Vagina (tissue), 2 donors: Measurements from ENCODE around the gene MOV10L1. TPM values are rescaled to one million over a fixed set of nuclear protein-coding genes. Genes with fewer than 3 reads are reported as not detected.
A peak's percentile ranks its signal among the peaks of the same experiment; 100 is the strongest.

ENCODE experiments used
- DNase-seq, 2 donors: peaks; one replicate each; pipeline ENCODE4 v3.0.0-alpha.2; 2017; ENCODE audit errors: extremely low spot score in 2 of 2
- H3K27ac ChIP-seq: fragments of 200-600 bp; sonication (generic); one replicate; pipeline ENCODE4 v1.5.1; 2019
- H3K27me3 ChIP-seq: fragments of 200-600 bp; sonication (generic); one replicate; pipeline ENCODE4 v1.5.1; 2019
- H3K36me3 ChIP-seq, 2 donors: fragments of 200-600 bp; sonication (generic); one replicate each; pipeline ENCODE4 v1.5.1; 2017 to 2019
- H3K4me1 ChIP-seq: fragments of 200-600 bp; sonication (generic); one replicate; pipeline ENCODE4 v1.5.1; 2019
- H3K4me3 ChIP-seq, 2 donors: fragments of 200-600 bp; sonication (generic); 1 replicate in 1 of 2; 2 replicates in 1 of 2; pipeline ENCODE4 v1.5.1; 2016 to 2019
- H3K9me3 ChIP-seq: fragments of 200-600 bp; sonication (generic); one replicate; pipeline ENCODE4 v1.5.1; 2019
- CTCF ChIP-seq, 3 experiments: fragments of 450-650 bp in 2 of 3; fragments of 200-600 bp in 1 of 3; sonication (generic) in 1 of 3; IDR thresholded peaks; one replicate each; pipeline ENCODE4 v1.5.1; 2017 to 2019; ENCODE audit warnings: antibody characterized with exemption in 3 of 3, mild to moderate bottlenecking in 2 of 3, moderate library complexity in 2 of 3
- POLR2A ChIP-seq, 2 donors: fragments of 450-650 bp; IDR thresholded peaks; one replicate each; pipeline ENCODE4 v1.6.1; 2017; ENCODE audit warnings: antibody characterized with exemption in 2 of 2, mild to moderate bottlenecking in 2 of 2, moderate library complexity in 2 of 2
- POLR2AphosphoS5 ChIP-seq, 2 donors: sonication (generic); formaldehyde crosslinking; IDR thresholded peaks; one replicate each; pipeline ENCODE4 v1.9.0; 2017; ENCODE audit warnings: antibody characterized with exemption in 2 of 2, mild to moderate bottlenecking in 2 of 2, low read depth in 1 of 2; ENCODE audit not compliant: insufficient read depth in 1 of 2
- intact Hi-C: fragments of 100-400 bp; cut with DNase I; formaldehyde crosslinking; loops from one replicate; pipeline ENCODE4 v1.15.1; 2023
- total RNA-seq: library from RNA; depleted of rRNA; stranded (reverse); fragments of >200 nt; gene quantifications from one replicate; pipeline ENCODE4 v1.2.3, GENCODE V29; 2016

Gene MOV10L1
- total RNA-seq, 1 donor from 2014 or later = 0.98 TPM

- Histone ChIP-seq H3K4me3 (no peak overlapping the region), H3K27ac (no peak overlapping the region), H3K4me1 (peaks cover 32% of the 10 kb centered on the region), H3K27me3 (no peaks in the 10 kb centered on the region), H3K9me3 (no peaks in the 10 kb centered on the region), H3K36me3 (peaks cover 0 to 24% of the 10 kb centered on the region in 2 donors)
- TF ChIP-seq CTCF (IDR thresholded peaks at IDR 0.05) (no peak), POLR2AphosphoS5 (IDR thresholded peaks at IDR 0.05; ENCODE audit: insufficient read depth in 1 of 2, low read depth in 1 of 2) (no peak), POLR2A (IDR thresholded peaks at IDR 0.05) (no peak)
- no peak for DNase-seq
- intact Hi-C loops = loop anchor here (10.0 kb wide), 1 partner anchor 274 kb away; no protein-coding TSS in a partner anchor
Observed at GRCh38 chr22:50198624-50199017, 108.8 kb downstream of the MOV10L1 start.

GRCh38 chr22:50199251-50199721 lies 109.5 kb downstream of the MOV10L1 start:
- no peak for TF ChIP-seq POLR2AphosphoS5 (IDR thresholded peaks at IDR 0.05; ENCODE audit: insufficient read depth in 1 of 2, low read depth in 1 of 2)
- TF ChIP-seq CTCF (IDR thresholded peaks at IDR 0.05) = no peak
- no peak for TF ChIP-seq POLR2A (IDR thresholded peaks at IDR 0.05)
- no peak for DNase-seq
- intact Hi-C loops = loop anchor here (10.0 kb wide), 1 partner anchor 274 kb away; no protein-coding TSS in a partner anchor
- H3K4me3 ChIP-seq = no peak overlapping the region
- no peaks in the 10 kb centered on the region for H3K9me3 ChIP-seq
- H3K27me3 ChIP-seq = no peaks in the 10 kb centered on the region
- no peak overlapping the region for H3K27ac ChIP-seq
- H3K36me3 ChIP-seq = peaks cover 0 to 25% of the 10 kb centered on the region in 2 donors
- H3K4me1 ChIP-seq = peaks cover 32% of the 10 kb centered on the region

GRCh38 chr22:50199829-50200460 lies 110.1 kb downstream of the MOV10L1 start:
- intact Hi-C loops = loop anchor here (10.0 kb wide), 1 partner anchor 275 kb away; no protein-coding TSS in a partner anchor
- DNase-seq = no peak
- Histone ChIP-seq H3K4me3 (peak overlapping the region; percentile 76 to 85), H3K9me3 (no peaks in the 10 kb centered on the region), H3K36me3 (peaks cover 0 to 23% of the 10 kb centered on the region in 2 donors), H3K27me3 (no peaks in the 10 kb centered on the region), H3K4me1 (peaks cover 34% of the 10 kb centered on the region), H3K27ac (peak overlapping the region; percentile 82)
- no peak for TF ChIP-seq POLR2A (IDR thresholded peaks at IDR 0.05)

GRCh38 chr22:50200461-50201190 lies 110.8 kb downstream of the MOV10L1 start, which contains the start of gene SELENOO:
Gene SELENOO, plus strand, starts transcription at chr22:50201011. Its CDS starts 26 bp downstream, at chr22:50201037.
- TF ChIP-seq POLR2A (IDR thresholded peaks at IDR 0.05) = peak in 1 of 2 donors; percentile 77
- no peak for TF ChIP-seq CTCF (IDR thresholded peaks at IDR 0.05)
- peak; percentile 33 to 81 for TF ChIP-seq POLR2AphosphoS5 (IDR thresholded peaks at IDR 0.05; ENCODE audit: insufficient read depth in 1 of 2, low read depth in 1 of 2)
- H3K9me3 ChIP-seq = no peaks in the 10 kb centered on the region
- H3K4me3 ChIP-seq = peak within 1 kb of the TSS; percentile 76 to 85
- no peaks in the 10 kb centered on the region for H3K27me3 ChIP-seq
- H3K36me3 ChIP-seq = peaks cover 0 to 26% of the 10 kb centered on the region in 2 donors
- intact Hi-C loops = no loop called here
- peaks cover 41% of the 10 kb centered on the region for H3K4me1 ChIP-seq
- H3K27ac ChIP-seq = peak within 1 kb of the TSS; percentile 82
- no peak for DNase-seq

GRCh38 chr22:50201191-50202129 lies 111.7 kb downstream of the MOV10L1 start:
- TF ChIP-seq CTCF (IDR thresholded peaks at IDR 0.05) (no peak), POLR2A (IDR thresholded peaks at IDR 0.05) (no peak), POLR2AphosphoS5 (IDR thresholded peaks at IDR 0.05; ENCODE audit: insufficient read depth in 1 of 2, low read depth in 1 of 2) (no peak)
- H3K9me3 ChIP-seq = no peaks in the 10 kb centered on the region
- H3K27me3 ChIP-seq = no peaks in the 10 kb centered on the region
- intact Hi-C loops = no loop called here
- peak overlapping the region; percentile 57 for H3K27ac ChIP-seq
- no peak for DNase-seq
- H3K4me1 ChIP-seq = peaks cover 46% of the 10 kb centered on the region
- H3K36me3 ChIP-seq = peaks cover 0 to 28% of the 10 kb centered on the region in 2 donors
- peak overlapping the region; percentile 76 to 85 for H3K4me3 ChIP-seq
